ENCODE measurements around the gene SPINDOC. TPM values are rescaled to one million over a fixed set of nuclear protein-coding genes. Genes with fewer than 3 reads are reported as not detected.

The SPINDOC gene
- total and polyA plus RNA-seq, 9 of the 15 experiments (the other 6 are each of a cell fraction or from before 2014, with no cell fraction given), result 0.70 to 36.3 (median 19.6) TPM

DNA sequence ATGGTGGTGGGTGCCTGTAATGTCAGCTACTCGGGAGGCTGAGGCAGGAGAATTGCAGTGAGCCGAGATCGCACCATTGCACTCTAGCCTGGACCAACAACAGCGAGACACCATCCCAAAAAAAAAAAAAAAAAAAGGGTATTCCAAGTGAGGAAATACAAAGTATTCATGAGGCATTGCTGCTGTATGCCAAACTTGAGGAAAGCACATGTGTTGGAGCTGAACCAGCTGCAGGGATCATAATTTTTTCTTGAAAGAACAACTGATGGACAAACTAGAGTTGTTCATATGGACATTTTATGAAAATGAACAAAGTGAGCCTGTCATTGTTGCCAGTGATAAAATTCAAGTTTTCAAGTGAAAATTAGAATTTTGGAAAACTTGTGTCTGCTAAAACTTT lies 41.4 kb downstream of the SPINDOC start (continued):
- TF ChIP-seq, protein P1, sequence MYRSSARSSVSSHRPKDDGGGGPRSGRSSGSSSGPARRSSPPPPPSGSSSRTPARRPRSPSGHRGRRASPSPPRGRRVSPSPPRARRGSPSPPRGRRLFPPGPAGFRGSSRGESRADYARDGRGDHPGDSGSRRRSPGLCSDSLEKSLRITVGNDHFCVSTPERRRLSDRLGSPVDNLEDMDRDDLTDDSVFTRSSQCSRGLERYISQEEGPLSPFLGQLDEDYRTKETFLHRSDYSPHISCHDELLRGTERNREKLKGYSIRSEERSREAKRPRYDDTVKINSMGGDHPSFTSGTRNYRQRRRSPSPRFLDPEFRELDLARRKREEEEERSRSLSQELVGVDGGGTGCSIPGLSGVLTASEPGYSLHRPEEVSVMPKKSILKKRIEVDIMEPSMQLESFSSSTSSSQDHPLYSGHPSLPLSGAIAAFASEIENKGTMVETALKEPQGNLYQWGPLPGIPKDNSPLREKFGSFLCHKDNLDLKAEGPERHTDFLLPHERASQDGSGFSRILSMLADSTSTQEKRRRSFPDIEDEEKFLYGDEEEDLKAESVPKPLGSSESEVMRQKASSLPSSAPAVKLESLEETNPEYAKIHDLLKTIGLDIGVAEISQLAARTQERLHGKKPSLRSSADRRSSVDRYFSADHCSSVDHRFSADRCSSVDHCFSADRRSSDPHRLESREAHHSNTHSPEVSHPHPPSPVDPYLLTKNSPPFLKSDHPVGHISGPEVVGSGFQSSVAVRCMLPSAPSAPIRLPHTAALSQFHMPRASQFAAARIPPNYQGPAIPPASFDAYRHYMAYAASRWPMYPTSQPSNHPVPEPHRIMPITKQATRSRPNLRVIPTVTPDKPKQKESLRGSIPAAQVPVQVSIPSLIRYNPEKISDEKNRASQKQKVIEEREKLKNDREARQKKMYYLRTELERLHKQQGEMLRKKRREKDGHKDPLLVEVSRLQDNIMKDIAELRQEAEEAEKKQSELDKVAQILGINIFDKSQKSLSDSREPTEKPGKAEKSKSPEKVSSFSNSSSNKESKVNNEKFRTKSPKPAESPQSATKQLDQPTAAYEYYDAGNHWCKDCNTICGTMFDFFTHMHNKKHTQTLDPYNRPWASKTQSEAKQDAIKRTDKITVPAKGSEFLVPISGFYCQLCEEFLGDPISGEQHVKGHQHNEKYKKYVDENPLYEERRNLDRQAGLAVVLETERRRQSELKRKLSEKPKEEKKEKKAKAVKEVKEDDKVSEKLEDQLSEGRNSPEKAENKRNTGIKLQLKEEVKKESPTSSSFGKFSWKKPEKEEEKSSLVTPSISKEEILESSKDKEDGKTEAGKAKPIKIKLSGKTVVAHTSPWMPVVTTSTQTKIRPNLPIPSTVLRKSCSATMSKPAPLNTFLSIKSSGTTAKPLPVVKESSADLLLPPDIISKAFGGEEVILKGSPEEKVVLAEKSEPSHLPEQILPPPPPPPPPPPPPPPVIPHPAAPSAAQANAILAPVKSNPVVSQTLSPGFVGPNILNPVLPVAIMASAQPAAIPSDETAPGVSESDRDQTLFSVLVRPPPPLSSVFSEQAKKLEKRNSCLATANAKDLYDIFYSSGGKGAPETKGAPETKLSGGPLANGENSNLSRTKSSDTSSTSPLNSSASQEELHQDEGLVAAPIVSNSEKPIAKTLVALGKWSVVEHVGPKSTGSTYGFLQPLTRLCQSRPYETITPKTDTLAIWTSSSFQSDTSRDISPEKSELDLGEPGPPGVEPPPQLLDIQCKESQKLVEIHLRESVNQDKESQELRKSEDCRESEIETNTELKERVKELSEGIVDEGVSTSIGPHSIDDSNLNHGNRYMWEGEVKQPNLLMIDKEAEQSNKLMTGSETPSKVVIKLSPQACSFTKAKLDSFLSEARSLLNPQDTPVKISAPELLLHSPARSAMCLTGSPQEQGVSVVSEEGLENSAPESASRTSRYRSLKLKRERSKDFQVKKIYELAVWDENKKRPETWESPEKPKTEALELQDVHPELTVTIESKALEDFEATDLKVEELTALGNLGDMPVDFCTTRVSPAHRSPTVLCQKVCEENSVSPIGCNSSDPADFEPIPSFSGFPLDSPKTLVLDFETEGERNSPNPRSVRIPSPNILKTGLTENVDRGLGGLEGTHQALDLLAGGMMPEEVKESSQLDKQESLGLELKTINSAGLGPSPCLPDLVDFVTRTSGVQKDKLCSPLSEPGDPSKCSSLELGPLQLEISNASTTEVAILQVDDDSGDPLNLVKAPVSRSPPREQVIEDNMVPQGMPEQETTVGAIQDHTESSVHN (IDR thresholded peaks at IDR 0.05; ENCODE audit: borderline replicate concordance in 1 of 2, low read depth in 1 of 2), result no peak
- TF ChIP-seq SMARCE1 (IDR thresholded peaks at IDR 0.05) (no peak), ZBTB34 (CRISPR knock-in tag; IDR thresholded peaks at IDR 0.05) (no peak)

Measured in K562 (cell line).